RKO (cell line): ENCODE data around the gene ATP8A2.

Experiments
- DNase-seq: peaks from one replicate; pipeline ENCODE4 v3.0.0-alpha.2; 2016; ENCODE audit warnings: low spot score

The ATP8A2 gene

DNA sequence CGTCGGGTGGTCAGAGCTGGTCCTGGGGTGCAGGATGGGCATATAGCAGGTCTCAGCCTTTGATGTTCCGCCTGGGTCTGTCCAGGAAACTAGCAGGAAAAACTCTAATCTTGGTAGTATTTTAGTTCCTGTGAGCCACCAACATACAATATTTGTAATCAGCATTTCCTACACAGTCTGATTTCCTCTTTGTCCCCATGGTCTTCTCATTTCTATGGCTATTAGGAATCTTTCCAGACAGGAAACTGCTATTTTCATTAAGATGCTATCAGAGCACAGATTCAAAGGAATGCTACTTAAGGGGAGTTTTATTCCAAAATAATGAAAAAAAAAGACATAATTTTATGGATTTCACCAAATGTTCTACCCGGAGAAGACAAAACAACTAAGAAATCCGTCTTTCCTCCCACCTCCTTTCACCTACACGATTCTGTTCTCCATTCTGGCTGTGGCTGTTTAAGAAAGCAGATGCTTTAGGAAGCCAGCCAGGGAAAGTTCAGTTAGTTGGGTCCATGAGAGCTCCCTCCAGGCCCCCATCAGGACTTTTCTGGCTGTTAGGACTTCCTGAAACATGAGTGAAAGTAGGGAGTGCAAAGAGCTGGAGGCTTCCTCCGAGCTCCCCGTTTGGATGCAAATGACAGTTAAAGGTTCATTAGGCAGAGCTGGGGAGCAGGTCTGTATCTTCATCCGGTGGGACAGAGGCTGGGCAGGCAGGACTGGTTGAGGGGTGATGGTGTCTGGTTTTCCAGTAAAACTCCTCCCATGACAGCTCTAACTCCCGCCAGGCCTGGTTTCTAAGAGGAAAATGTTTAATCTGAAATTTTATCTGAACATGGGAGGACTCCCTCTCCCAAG is 643.7 kb downstream of the ATP8A2 start:
- no peak for DNase-seq

DNA sequence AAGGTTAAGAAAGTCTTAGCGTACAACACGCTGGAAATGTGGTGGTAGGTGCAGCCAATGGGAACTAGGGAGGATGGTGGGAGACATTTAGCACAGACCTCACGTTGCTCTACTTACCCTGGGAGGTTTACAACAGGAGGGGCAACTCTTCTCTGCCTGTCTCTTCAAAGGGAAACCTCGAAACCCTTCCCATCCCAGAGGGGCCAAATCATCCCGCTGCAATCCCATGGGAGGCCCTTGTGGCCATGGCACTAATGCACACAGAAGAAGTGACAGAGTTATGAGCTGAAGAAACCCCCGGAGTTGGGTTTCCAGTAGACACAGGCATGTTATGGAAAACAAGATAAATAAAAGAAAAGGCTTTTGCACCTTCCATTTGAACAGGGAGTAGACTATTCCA is 644.4 kb downstream of the ATP8A2 start:
- DNase-seq = no peak

DNA sequence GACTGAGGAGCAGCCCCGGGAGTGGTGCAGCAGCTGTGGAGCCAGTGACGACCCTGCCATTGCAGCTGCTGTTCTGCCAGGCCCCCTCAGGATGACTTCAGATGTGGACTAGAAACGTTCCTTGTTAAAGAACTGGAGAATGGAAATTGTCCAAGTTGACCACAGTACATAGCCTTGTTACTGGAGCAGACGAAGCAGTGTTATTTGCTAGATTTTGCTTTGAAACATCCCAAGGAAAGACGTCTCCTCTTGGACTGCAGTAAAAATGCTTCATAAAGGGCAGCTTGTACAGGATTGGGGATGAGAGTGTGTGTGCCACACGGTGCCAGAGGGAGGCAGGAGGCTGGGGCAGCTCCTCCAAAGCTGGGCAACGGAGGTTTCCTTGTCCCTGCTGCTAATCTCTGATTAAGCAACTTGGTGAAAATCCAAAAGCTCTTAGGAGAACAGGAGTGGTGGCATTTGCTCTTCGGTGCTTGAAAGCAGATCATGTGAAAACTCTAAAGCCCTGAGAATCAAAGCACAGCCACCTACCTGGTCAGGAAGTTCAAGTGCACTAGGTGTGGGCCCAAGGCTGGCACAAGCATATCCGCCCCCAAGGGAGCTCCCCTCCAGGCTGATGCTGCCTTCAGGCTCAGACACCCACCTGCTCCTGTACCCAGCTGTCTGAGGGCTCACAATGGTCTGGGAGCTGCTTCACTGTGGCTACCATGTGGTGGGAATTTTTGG is 645.6 kb downstream of the ATP8A2 start:
- DNase-seq = no peak

DNA sequence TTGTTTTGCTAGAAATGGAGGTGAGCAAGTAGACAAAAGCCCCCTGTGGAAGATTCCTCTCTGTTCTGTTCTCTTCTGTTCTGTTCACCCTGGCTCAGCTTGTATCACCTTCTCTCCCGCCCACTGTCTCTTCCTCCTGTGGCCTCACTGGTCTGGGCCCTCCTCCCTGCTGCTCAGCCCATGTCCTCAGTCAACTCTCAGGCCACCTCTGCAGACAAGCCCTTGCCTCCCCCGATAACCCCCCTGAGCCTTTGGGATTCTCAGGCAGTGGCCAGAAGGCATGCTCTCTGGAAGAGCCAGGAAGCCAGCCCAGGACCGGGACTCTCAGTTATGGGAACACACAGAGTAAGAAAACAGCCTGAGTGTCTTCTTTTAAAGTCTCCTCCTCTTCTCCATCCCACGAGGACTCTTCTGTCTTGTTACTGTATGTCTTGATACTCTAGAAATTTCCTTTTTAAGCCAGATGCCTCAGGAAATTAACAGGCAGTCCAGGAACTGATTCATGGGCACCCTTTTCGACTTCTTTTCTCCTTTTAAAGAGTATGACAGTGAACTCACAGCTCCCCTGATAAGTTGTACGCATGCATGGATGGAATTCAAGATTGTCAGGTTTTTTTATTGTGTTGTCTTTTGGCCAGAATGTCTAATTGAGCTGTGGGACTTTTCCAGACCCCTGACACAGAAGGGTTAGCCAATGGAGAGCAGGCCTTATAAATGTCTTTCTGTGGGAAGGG is 646.3 kb downstream of the ATP8A2 start:
- DNase-seq = no peak

DNA sequence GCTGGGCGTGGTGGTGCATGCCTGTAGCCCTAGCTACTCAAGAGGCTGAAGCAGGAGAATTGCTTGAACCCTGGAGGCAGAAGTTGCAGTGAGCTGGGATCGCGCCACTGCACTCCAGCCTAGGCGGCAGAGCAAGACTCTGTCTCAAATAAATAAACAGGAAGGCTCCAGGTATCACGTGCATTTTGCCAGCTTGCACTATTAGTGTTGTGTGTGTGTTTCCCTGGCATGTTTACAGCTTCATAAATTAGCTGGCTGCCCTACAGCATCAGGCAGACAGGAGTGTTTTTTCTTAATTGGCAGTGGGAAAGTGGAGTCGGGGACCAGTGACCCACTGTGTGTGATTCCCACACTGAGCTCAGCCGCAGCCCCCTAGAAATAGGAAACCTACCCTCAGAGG is 647.5 kb downstream of the ATP8A2 start:
- DNase-seq = no peak

DNA sequence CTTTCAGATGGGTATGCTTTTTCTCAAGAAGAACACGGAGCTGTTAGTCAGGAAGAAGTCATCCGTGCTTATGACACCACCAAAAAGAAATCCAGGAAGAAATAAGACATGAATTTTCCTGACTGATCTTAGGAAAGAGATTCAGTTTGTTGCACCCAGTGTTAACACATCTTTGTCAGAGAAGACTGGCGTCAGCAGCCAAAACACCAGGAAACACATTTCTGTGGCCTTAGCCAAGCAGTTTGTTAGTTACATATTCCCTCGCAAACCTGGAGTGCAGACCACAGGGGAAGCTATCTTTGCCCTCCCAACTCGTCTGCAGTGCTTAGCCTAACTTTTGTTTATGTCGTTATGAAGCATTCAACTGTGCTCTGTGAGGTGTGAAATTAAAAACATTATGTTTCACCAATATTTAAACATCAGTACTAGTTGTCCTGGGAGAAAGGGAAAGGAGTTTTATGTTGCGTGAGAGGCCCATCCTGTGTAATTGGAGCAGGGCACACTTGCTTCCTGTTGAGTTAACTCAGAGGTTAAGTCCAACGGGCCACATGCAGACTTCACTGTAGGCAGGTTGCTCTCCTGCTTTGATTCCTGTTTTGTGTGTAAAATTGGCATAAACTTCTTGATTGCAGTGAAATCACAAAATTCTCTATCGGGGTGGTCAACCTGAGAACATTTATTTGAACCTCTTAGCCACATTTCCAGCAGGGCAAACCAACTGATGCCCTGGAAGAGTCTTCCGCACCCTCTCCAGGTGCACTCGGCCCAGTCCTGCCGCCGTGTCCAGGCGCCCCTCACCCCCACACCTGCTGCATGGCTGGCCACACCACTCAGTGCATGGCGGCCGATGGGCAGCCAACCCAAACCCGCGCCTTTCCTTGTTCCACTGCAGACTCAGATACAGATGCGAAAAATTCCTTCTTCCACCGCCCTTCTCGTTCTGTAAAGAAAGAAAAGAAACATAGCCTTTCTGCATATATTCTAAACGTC is 648.4 kb downstream of the ATP8A2 start:
- no peak for DNase-seq

DNA sequence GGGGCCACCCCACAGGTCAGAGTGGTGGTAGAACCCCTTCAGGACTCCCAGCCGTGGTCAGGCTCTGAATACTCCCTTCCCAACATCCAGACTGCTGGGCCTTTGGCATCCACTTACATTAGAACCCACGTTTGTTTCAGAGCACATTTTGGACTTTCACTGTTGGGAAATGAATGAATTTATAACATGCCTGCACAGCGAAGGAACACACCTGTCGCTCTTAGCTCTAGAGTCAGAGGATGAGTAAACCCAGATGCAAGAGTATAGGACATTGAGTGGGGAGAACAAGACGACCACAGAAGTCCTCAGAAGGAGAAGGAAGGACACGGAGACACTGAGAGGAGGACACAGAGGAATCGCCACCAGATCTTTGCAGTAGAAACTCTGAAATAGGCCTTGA is 649.1 kb downstream of the ATP8A2 start:
- DNase-seq = no peak

DNA sequence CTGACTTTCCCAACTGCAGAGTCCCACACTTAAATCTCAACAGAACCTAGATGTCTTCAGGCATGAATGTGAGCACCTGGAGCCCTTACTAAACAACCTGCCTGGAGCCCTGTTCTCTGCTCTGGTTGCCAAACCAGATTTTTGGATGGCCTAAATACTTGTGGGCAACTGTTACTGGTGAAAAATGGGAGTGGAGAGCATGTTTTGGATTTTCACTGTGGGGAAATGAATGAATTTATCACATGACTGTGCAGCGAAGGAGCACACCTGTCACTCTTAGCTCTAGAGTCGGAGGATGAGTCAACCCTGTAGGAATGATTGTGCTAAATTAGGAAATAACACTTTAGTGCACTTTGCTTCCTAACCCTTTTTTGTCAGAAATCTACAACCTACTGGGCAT is 649.7 kb downstream of the ATP8A2 start:
- DNase-seq = no peak

DNA sequence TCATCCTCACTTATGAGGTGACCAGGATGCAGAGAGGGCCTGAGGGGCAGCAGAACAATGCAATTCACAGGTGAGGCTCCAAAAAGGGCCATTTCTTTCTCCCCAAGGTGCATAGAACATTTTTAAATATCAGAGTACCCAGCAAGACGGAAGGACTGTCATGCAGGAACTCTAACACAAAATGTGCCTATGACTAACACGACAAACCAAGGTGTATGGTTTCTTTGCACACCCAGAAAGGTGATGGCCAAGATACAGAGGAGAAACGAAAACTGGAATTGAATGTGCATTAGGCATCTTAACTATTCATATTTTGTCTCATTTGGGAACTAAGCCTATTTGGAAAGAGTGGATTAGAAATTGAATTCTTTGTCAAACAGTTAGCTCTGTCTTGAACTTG is 650.2 kb downstream of the ATP8A2 start:
- DNase-seq = no peak

DNA sequence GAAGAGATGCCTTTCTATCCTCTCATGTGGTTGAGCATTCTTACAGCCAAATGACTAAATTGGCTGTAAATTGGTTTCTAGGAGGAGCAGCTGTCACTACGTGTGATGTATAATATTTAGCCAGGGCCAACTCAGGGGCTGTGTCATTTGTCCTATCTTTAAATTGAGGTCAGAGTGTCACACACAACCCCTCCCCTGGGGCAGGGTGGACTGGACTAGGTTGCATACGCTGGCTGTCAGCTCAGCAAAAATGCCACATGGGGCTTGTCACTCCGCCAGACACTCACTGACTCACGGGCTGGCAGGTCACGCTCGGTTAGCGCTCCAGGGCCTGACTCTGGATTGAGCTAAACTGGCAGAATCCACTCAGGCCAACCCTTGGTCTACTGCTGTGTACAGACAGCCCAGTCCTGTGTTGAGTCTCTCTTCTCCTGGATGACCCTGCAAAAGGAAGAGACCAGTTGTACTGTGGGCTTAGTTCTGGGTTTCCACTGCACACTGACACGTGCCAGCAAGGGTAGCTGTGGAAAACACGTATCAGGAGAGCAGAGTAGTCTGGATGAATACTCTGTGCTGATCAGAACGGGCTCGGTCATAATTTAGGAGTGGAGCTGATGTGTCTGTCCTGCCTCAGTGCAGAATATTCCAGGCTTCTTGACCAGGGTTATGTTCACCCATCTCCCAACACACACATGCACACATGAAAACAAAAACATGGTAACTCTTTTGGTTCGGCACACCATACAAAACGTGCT is 650.9 kb downstream of the ATP8A2 start:
- DNase-seq = peak; percentile 22

DNA sequence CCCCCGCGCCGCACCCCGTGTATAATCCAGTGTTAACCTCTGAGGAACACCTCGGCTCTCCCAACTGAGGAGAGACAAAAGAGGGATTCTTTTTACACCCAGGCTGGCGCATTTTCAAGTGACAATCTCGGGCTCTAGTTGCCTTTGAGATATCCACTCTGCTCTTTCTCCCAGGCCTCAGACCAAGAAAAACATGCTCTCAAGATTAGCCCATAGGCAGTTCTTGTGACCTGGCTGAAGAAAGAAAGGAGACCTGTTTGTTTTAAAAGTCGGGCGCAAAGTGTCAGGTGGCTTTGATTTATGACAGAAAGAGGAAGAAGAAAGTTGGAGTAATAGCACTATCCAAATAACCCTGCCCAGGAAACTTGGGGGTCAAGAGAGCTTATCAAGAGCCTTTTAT is 652.8 kb downstream of the ATP8A2 start:
- no peak for DNase-seq

DNA sequence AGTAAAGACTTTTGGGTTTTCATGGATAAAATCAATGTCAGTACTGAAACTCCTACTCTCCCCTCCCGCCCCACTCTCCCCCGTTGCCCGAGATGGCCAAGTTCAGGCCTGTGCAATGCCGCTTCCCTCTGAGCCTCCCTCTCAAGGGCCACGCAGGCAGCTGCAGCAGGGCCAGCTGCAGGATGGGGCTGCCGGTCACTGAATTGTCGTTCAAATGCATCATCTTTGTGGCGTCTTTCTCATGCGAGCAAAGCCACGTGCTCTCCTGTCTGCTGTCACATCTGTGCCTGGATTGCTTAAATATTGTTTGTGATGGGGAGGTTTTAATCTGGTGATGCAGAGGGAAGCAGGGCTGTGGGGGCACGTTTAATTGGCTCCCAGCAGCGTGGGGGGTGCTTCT is 653.4 kb downstream of the ATP8A2 start:
- no peak for DNase-seq

DNA sequence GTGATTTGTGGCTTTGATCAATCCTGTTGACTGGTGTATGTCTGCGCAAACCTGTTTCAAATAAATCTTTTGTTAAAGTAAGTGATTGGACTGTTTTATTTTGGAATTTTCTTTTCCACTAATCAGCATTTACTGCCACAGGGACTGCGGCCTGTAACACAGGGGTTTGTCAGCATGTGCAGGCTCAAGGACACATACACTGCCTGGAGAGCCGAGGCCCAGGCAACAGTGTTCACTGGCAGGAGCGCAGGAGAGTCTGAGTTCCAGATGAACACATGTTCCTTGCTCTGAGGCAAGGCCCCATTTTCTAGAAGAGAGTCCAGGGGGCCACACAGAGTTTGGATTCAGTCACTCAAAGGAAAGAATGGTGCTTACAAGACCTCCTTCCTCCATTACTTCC is 654.0 kb downstream of the ATP8A2 start:
- DNase-seq = no peak

DNA sequence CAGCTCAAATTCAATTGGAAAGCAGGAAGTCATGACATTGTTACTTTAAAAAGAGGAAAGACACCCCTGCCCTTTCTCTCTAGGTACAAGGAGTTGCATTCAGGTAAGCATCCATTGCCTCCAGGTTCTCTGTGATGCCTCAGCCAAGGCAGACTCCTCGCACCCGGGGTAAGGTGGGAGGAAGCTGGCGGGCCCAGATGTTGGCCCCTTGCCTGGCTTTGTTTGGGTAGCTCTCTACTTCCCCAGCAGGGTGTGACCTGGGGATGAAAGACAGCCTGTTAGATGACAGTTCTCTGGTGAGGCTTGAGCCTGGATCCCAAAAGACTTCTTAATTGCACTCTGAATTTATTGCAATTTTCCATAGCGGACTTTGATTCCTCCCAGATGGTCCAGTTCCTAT is 654.4 kb downstream of the ATP8A2 start:
- no peak for DNase-seq

DNA sequence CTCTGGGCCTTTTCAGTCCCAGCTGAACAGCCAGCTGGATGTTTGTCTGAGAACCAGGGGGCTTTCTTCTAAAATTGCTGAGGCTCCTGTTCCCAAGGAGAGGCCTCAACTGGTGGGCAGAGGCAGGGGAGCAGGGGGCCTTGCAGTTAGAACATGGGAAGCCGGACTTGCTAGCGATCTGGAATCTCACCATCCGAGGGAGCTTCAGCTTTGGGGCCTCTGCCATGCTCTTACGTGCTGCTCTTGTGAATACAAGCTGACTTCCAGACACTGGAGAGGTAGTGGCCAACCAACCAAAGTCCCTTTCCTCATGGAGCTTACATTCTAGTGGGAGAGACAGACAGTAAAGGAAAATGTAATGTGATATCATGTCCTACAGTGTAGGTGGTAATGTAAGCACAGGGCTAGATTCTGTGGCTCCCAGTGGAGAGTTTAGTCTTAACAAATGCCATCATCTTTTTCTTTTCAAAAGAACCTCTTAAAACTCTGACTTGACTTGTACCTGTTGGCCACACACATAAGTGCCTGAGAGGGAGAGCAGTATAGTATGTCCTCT is 657.9 kb downstream of the ATP8A2 start:
- DNase-seq = no peak

DNA sequence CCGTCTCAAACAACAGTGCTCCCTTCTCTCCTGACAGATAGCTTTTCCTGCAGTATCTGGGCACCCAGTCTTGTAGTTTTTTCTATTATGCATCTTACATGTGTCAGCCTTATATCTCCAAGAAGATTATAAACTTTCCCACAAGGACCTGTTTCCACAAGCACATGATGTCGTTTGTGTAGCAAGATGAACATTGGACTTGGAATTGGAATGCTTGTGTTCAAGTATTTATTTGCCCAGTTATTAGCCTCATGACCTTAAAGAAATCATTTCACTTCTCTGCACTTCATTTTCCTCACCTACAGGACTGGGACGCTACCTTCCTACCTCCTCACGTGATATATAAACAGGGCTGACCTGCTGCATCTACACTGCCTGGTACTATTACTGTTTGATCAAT is 658.6 kb downstream of the ATP8A2 start:
- no peak for DNase-seq

DNA sequence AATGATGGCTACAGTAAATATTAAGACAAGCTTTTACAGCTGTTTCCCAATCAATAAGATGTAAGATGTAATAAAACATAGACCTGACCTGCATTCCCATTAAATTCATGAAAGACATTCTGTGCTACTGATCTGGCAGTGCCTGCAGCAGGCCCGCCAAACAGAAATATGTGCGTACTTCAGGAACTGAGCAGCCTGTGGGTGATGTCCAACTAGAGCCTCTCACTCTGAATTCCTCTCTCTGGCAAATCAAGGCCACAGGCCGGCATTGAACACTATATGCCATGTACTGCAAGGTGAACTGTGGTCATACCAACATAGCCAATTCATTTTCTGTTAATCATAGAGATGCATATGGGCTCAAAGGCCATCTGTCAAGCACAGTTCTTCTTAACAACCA is 662.2 kb downstream of the ATP8A2 start:
- DNase-seq = no peak

DNA sequence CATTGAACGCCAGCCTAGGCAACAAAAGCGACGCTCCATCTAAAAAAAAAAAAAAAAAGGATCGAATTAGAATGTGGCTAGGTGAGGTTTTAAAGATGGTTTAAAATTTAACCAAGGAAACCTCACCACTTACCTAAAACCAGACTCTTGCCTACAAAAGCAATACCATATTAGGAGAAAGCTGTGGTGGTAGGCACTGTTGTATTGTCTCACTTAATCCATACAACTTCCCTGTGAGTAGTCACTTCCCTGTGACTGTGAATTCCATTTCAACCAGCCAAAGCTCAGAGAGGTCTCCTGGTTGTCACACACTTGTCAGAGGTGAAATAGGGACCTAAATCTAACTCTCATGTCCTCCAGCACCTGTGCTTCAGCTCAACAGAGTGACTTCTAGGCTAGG is 664.6 kb downstream of the ATP8A2 start:
- DNase-seq = no peak

DNA sequence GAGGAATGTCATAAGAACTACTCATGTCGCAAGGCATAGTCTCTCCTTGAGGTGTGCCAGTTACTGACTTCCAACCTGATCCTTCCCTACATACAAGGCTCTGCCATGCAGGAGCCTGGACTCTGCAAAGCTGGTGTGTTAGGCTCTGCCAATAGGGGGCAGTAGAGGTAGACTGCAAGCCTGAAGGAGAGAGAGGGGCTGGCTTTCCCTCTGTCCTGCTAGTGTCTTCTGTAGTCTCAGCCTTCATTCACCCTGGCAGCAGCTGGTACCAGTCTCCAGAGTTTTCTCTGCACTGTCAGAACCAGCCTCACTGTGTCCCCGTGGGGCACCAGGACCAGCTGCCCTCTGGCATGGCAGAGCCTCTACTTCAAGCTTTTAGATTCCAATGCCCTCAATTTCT is 665.5 kb downstream of the ATP8A2 start:
- DNase-seq = peak; percentile 1

DNA sequence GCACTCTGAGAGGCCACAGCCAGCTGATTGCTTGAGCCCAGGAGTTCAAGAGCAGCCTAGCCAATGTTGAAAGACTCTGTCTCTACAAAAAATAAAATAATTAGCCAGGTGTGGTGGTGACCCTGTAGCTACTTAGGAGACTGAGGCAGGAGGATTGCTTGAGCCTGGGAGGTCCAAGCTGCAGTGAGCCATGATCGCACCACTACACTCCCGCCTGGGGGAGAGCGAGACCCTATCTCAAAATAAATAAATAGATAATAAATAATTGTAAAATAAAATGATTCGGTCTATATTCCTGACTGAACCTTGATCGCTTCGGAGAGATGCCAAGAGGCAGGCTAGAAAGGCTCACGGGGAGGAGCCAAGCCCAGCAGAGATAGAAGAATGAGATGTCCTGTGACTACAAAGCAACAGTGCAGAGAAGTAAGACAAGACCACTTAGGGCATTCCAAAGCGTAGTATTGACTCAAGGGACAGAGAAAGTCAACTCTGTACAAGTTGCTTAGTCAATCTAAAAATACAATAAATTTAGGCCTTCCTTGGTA is 667.2 kb downstream of the ATP8A2 start:
- no peak for DNase-seq
